Esophagus squamous epithelium (tissue), 5 donors: Measurements from ENCODE around the gene PTPRT. TPM values are rescaled to one million over a fixed set of nuclear protein-coding genes. Genes with fewer than 3 reads are reported as not detected.

Source experiments
- DNase-seq: peaks from one replicate; lab custom pipeline; 2025; lab: John Stamatoyannopoulos, UW
- H3K27ac ChIP-seq, 4 donors: fragments of 200-600 bp; sonication (generic); one replicate each; pipeline ENCODE4 v1.5.1; 2016 to 2019; ENCODE audit warnings: mild to moderate bottlenecking in 1 of 4
- H3K27me3 ChIP-seq, 4 donors: fragments of 200-600 bp; sonication (generic); 1 replicate in 3 of 4; 2 replicates in 1 of 4; pipeline versions ENCODE4 v1.5.1 to v1.6.0; 2017 to 2021; ENCODE audit warnings: antibody characterized with exemption in 1 of 4
- H3K36me3 ChIP-seq, 3 donors: fragments of 200-600 bp; sonication (generic); one replicate each; pipeline ENCODE4 v1.5.1; 2016 to 2019
- H3K4me1 ChIP-seq, 3 donors: fragments of 200-600 bp; sonication (generic); one replicate each; pipeline ENCODE4 v1.5.1; 2017 to 2019
- H3K4me3 ChIP-seq, 4 donors: fragments of 200-600 bp; sonication (generic); 1 replicate in 3 of 4; 2 replicates in 1 of 4; pipeline ENCODE4 v1.5.1; 2016 to 2019; ENCODE audit warnings: mild to moderate bottlenecking in 2 of 4, moderate library complexity in 1 of 4
- H3K9me3 ChIP-seq, 3 donors: fragments of 200-600 bp; sonication (generic); one replicate each; pipeline ENCODE4 v1.5.1; 2016 to 2019
- CTCF ChIP-seq, 6 experiments: fragments of 450-650 bp in 4 of 6; fragments of 200-600 bp in 2 of 6; sonication (generic) in 2 of 6; IDR thresholded peaks; one replicate each; pipeline ENCODE4 v1.5.1; 2016 to 2019; ENCODE audit warnings: antibody characterized with exemption in 6 of 6, mild to moderate bottlenecking in 4 of 6, moderate library complexity in 4 of 6
- POLR2A ChIP-seq, 4 donors: fragments of 450-650 bp; IDR thresholded peaks; one replicate each; pipeline ENCODE4 v1.6.1; 2017; ENCODE audit warnings: antibody characterized with exemption in 4 of 4, mild to moderate bottlenecking in 4 of 4, moderate library complexity in 3 of 4
- WGBS, 2 donors: methylation state at CpG; one replicate each; pipeline ENCODE4 v1.1.5; 2018; 5-methylcytosine and 5-hydroxymethylcytosine counted together
- intact Hi-C: fragments of 100-400 bp; cut with DNase I; formaldehyde crosslinking; loops from one replicate; pipeline ENCODE4 v1.15.0; 2022
- total RNA-seq, 4 donors: library from RNA; depleted of rRNA; stranded (reverse); fragments of >200 nt; gene quantifications; one replicate each; pipeline ENCODE4 v1.1.0, GENCODE V29; 2016
- donor health status: DM: yes; HTN: yes; CAD: no.

Gene PTPRT
- total RNA-seq, 4 donors from 2014 or later: under 0.01 to 0.06 TPM; not detected in 2

GRCh38 chr20:42260184-42260583 lies 929.5 kb downstream of the PTPRT start:
- TF ChIP-seq CTCF (IDR thresholded peaks at IDR 0.05) (no peak), POLR2A (IDR thresholded peaks at IDR 0.05) (no peak)
- WGBS, 2 donors: 39 to 55% methylated on average over 3 to 4 of the region's 4 CpGs
- intact Hi-C loops: no loop called here
- Histone ChIP-seq H3K27me3 (no peaks in the 10 kb centered on the region), H3K4me3 (no peak overlapping the region), H3K4me1 (no peaks in the 10 kb centered on the region), H3K36me3 (no peaks in the 10 kb centered on the region), H3K9me3 (no peaks in the 10 kb centered on the region), H3K27ac (no peak overlapping the region)
- DNase-seq: no peak

- Histone ChIP-seq H3K27ac (no peak overlapping the region), H3K4me1 (no peaks in the 10 kb centered on the region), H3K27me3 (no peaks in the 10 kb centered on the region), H3K36me3 (no peaks in the 10 kb centered on the region), H3K4me3 (no peak overlapping the region), H3K9me3 (no peaks in the 10 kb centered on the region)
- TF ChIP-seq CTCF (IDR thresholded peaks at IDR 0.05) (no peak), POLR2A (IDR thresholded peaks at IDR 0.05) (no peak)
- 79 to 87% methylated on average over 3 to 4 of the region's 4 CpGs for WGBS, 2 donors
- intact Hi-C loops: no loop called here
- no peak for DNase-seq
Observed at GRCh38 chr20:42259389-42259788, 930.3 kb downstream of the PTPRT start.

GRCh38 chr20:42258564-42259302 lies 931.0 kb downstream of the PTPRT start:
- TF ChIP-seq CTCF (IDR thresholded peaks at IDR 0.05): no peak
- TF ChIP-seq POLR2A (IDR thresholded peaks at IDR 0.05): no peak
- Histone ChIP-seq H3K9me3 (no peaks in the 10 kb centered on the region), H3K4me1 (no peaks in the 10 kb centered on the region), H3K36me3 (no peaks in the 10 kb centered on the region), H3K27me3 (no peaks in the 10 kb centered on the region), H3K4me3 (no peak overlapping the region), H3K27ac (no peak overlapping the region)
- WGBS, 2 donors: 64 to 73% methylated on average over 6 of the region's 6 CpGs
- intact Hi-C loops: no loop called here
- no peak for DNase-seq

DNA sequence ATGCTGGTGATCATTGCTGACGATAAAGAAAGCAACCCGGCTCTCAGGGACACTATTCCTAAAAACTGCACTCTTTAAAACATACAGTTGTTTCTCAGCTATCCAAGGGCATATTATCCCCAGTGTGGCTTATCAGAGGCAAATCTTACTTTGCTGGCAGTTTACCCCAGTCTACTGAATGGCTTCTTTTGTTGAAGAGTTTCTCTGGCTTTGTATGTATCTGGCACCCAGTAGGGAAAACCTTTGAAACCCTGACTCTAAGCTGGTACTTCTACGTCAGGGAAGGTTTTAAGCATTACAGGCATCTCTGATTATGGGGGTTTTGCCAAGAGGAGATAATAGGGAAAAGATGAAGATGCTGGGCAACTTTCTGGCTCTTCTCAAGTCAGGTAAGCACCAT lies 933.9 kb downstream of the PTPRT start:
- intact Hi-C loops: no loop called here
- no peaks in the 10 kb centered on the region for H3K9me3 ChIP-seq
- H3K27ac ChIP-seq: no peak overlapping the region
- WGBS, 2 donors: 66 to 75% methylated on average over 3 of the region's 3 CpGs
- no peak overlapping the region for H3K4me3 ChIP-seq
- no peaks in the 10 kb centered on the region for H3K27me3 ChIP-seq
- no peaks in the 10 kb centered on the region for H3K36me3 ChIP-seq
- no peak for TF ChIP-seq CTCF (IDR thresholded peaks at IDR 0.05)
- no peak for TF ChIP-seq POLR2A (IDR thresholded peaks at IDR 0.05)
- DNase-seq: no peak
- H3K4me1 ChIP-seq: no peaks in the 10 kb centered on the region

DNA sequence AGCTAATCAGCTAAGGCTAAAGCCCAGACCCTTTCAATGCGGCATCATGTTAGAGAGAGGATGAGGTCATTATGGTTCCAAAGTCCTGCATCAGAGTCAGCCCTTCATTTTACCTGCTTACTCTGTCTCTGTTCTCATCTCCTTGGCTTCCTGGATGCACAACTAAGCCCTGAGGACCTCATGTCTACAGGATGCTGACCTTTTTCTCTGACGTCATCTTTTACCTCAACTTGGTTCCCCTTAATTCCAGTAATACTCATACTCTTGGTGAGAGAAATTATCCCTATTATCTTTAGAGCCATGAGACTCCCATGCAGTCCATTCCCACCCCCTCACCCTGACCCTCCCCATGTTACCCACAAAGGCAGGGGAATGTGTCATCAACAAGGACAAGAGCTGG lies 935.0 kb downstream of the PTPRT start:
- Histone ChIP-seq H3K27ac (no peak overlapping the region), H3K27me3 (no peaks in the 10 kb centered on the region), H3K4me3 (no peak overlapping the region), H3K9me3 (no peaks in the 10 kb centered on the region), H3K36me3 (no peaks in the 10 kb centered on the region), H3K4me1 (no peaks in the 10 kb centered on the region)
- intact Hi-C loops: no loop called here
- 84 to 95% methylated on average over 2 of the region's 2 CpGs for WGBS, 2 donors
- DNase-seq: no peak
- TF ChIP-seq POLR2A (IDR thresholded peaks at IDR 0.05) (no peak), CTCF (IDR thresholded peaks at IDR 0.05) (no peak)
